Heart left ventricle (tissue), 16 donors: Measurements from ENCODE around the gene TOP3B. TPM values are rescaled to one million over a fixed set of nuclear protein-coding genes. Genes with fewer than 3 reads are reported as not detected.

Source experiments
- ATAC-seq, 4 donors: fragments of 200-7000 bp; cut with Tn5 transposase; one replicate each; pipeline ENCODE4 v1.9.1; 2020 to 2022; ENCODE audit warnings: moderate library complexity in 4 of 4, mild to moderate bottlenecking in 3 of 4, moderate number of reproducible peaks in 1 of 4
- DNase-seq, 5 donors: peaks; one replicate each; pipeline ENCODE4 v3.0.0-alpha.2; 2020
- H3K27ac ChIP-seq, 12 donors: fragments of 200-600 bp; sonication (generic) in 4 of 12; one replicate each; pipeline versions ENCODE4 v1.5.0 to v1.8.0; 2016 to 2022; ENCODE audit warnings: mild to moderate bottlenecking in 2 of 12
- H3K27me3 ChIP-seq, 9 donors: fragments of 200-600 bp; sonication (generic) in 2 of 9; one replicate each; pipeline versions ENCODE4 v1.5.1 to v1.8.0; 2016 to 2022; ENCODE audit warnings: mild to moderate bottlenecking in 3 of 9
- H3K36me3 ChIP-seq, 9 donors: fragments of 200-600 bp; sonication (generic) in 2 of 9; one replicate each; pipeline versions ENCODE4 v1.5.0 to v1.8.0; 2018 to 2022; ENCODE audit warnings: mild to moderate bottlenecking in 2 of 9
- H3K4me1 ChIP-seq, 12 donors: fragments of 200-600 bp; sonication (generic) in 4 of 12; one replicate each; pipeline versions ENCODE4 v1.5.0 to v1.8.0; 2016 to 2022; ENCODE audit warnings: mild to moderate bottlenecking in 3 of 12
- H3K4me3 ChIP-seq, 12 donors: fragments of 200-600 bp; sonication (generic) in 4 of 12; one replicate each; pipeline versions ENCODE4 v1.5.0 to v1.8.0; 2017 to 2022; ENCODE audit warnings: mild to moderate bottlenecking in 9 of 12, moderate library complexity in 4 of 12
- H3K9me3 ChIP-seq, 12 donors: fragments of 200-600 bp; sonication (generic) in 4 of 12; one replicate each; pipeline versions ENCODE4 v1.5.0 to v1.8.0; 2016 to 2022; ENCODE audit warnings: mild to moderate bottlenecking in 1 of 12
- CTCF ChIP-seq, 12 donors: fragments of 200-600 bp; sonication (generic) in 4 of 12; IDR thresholded peaks; one replicate each; pipeline versions ENCODE4 v1.5.0 to v1.8.0; 2018 to 2022; ENCODE audit warnings: antibody characterized with exemption in 12 of 12, mild to moderate bottlenecking in 5 of 12
- POLR2A ChIP-seq, 2 donors: fragments of 450-650 bp; IDR thresholded peaks; one replicate each; pipeline ENCODE4 v1.6.1; 2017; ENCODE audit warnings: antibody characterized with exemption in 2 of 2, mild to moderate bottlenecking in 2 of 2, moderate library complexity in 2 of 2
- WGBS, 4 donors: extraction: QIAGEN DNeasy Blood & Tissue Kit in 2 of 4; methylation state at CpG; one replicate each; pipeline versions ENCODE4 v1.1.5 to v1.1.7; 2013 to 2018; 5-methylcytosine and 5-hydroxymethylcytosine counted together
- intact Hi-C, 10 donors: fragments of 100-400 bp; cut with DNase I; formaldehyde crosslinking; loops; one replicate each; pipeline versions ENCODE4 v1.11.1 to v1.14.2; 2022
- polyA plus RNA-seq, 2 donors: library from polyadenylated mRNA; stranded (reverse); fragments of 200-250 nt; gene quantifications; one replicate each; pipeline ENCODE4 v1.2.3, GENCODE V29; 2013
- total RNA-seq, 9 donors: library from RNA; depleted of rRNA in 2 of 9; stranded (reverse); fragments of >200 nt in 2 of 9; fragmentation: NEBNext Ultra II Directional in 3 of 9; extraction: Animal tissue kit (Norgen Biotek cat#: 25700) in 3 of 9; gene quantifications; one replicate each; pipeline versions ENCODE4 v1.1.0 to v1.2.4, GENCODE V29; 2016 to 2023
- donor health status: ischemic (EF 13 %, LVEDD 7.1; RV severe dilation, severe dysfunction).
- donor health status: healthy with polysubstance abuse.
- donor health status: DM: no; HTN: yes; CAD: no.
- donor health status: DM: no; HTN: no; CAD: no.
- donor health status: ischemic (EF 25% LVEDD 6.9; RV normal size, moderate dysfunction).
- donor health status: ischemic (EF 25% LVEDD 5.7; RV mildly dilated, moderate dysfunction).
- donor health status: healthy.
- donor health status: DM: yes; HTN: yes; CAD: no.
- donor health status: ischemic (EF 35%, LVEDD 5.7; RV mildly dilated, moderate dysfunction).
- donor health status: nonischemic (EF 11% LVEDD 7.7; RV severe dilation, severe dysfunction).
- donor health status: DM: yes; HTN: yes; CAD: no.
- donor health status: PGD.
- donor health status: ischemic (EF 29% LVEDD 5.4; RV normal size, mild dysfunction).
- donor health status: nonischemic (EF 23%, LVEDD 6.1; RV moderate dilation, normal function).

TOP3B gene
- total and polyA plus RNA-seq, 11 donors: 9.5 to 12.9 (median 11.1) TPM

GRCh38 chr22:22002526-22003055 lies 20.0 kb upstream of the TOP3B start:
- no peak for DNase-seq
- no peak for ATAC-seq
- WGBS, 4 donors: 83 to 89% (median 88%) methylated on average over 3 of the region's 3 CpGs
- no peak overlapping the region for H3K27ac ChIP-seq
- H3K27me3 ChIP-seq: no peaks in the 10 kb centered on the region
- no peaks in the 10 kb centered on the region for H3K9me3 ChIP-seq
- H3K4me3 ChIP-seq: no peak overlapping the region
- intact Hi-C loops: no loop called here
- no peak for TF ChIP-seq CTCF (IDR thresholded peaks at IDR 0.05)
- no peak for TF ChIP-seq POLR2A (IDR thresholded peaks at IDR 0.05)
- H3K36me3 ChIP-seq: no peaks in the 10 kb centered on the region
- H3K4me1 ChIP-seq: no peaks in the 10 kb centered on the region

GRCh38 chr22:22001664-22002525 lies 19.3 kb upstream of the TOP3B start:
- Histone ChIP-seq H3K9me3 (no peaks in the 10 kb centered on the region), H3K4me1 (no peaks in the 10 kb centered on the region), H3K4me3 (no peak overlapping the region), H3K27ac (no peak overlapping the region), H3K27me3 (no peaks in the 10 kb centered on the region), H3K36me3 (no peaks in the 10 kb centered on the region)
- no peak for DNase-seq
- 91 to 95% (median 95%) methylated on average over 2 of the region's 2 CpGs for WGBS, 4 donors
- TF ChIP-seq CTCF (IDR thresholded peaks at IDR 0.05) (no peak), POLR2A (IDR thresholded peaks at IDR 0.05) (no peak)
- intact Hi-C loops: no loop called here
- no peak for ATAC-seq

- H3K4me1 ChIP-seq: no peaks in the 10 kb centered on the region
- 80 to 89% (median 85%) methylated on average over 7 of the region's 7 CpGs for WGBS, 4 donors
- no peaks in the 10 kb centered on the region for H3K9me3 ChIP-seq
- TF ChIP-seq CTCF (IDR thresholded peaks at IDR 0.05) (no peak), POLR2A (IDR thresholded peaks at IDR 0.05) (no peak)
- no peak overlapping the region for H3K4me3 ChIP-seq
- intact Hi-C loops: no loop called here
- no peaks in the 10 kb centered on the region for H3K36me3 ChIP-seq
- no peak for DNase-seq
- H3K27me3 ChIP-seq: no peaks in the 10 kb centered on the region
- no peak for ATAC-seq
- no peak overlapping the region for H3K27ac ChIP-seq
Observed at GRCh38 chr22:21998595-21999247, 16.1 kb upstream of the TOP3B start.

GRCh38 chr22:21996175-21996720 lies 13.7 kb upstream of the TOP3B start:
- intact Hi-C loops: no loop called here
- no peak for TF ChIP-seq CTCF (IDR thresholded peaks at IDR 0.05)
- TF ChIP-seq POLR2A (IDR thresholded peaks at IDR 0.05): no peak
- Histone ChIP-seq H3K36me3 (no peaks in the 10 kb centered on the region), H3K27ac (no peak overlapping the region), H3K4me3 (no peak overlapping the region), H3K27me3 (no peaks in the 10 kb centered on the region), H3K9me3 (no peaks in the 10 kb centered on the region), H3K4me1 (no peaks in the 10 kb centered on the region)
- no peak for DNase-seq
- WGBS, 4 donors: 87 to 93% (median 91%) methylated on average over 5 of the region's 5 CpGs
- ATAC-seq: no peak
